ENCODE measurements around the gene ZSWIM4. TPM values are rescaled to one million over a fixed set of nuclear protein-coding genes. Genes with fewer than 3 reads are reported as not detected.

The ZSWIM4 gene
- total RNA-seq, 1 donor from 2014 or later, result 10.6 TPM

- intact Hi-C loops (cut with DNase I), result loop anchor here (5.0 kb wide), 1 partner anchor 33 kb away; no protein-coding TSS in a partner anchor
- Histone ChIP-seq H3K4me1 (peaks cover 23% of the 10 kb centered on the region), H3K36me3 (no peaks in the 10 kb centered on the region), H3K27me3 (no peaks in the 10 kb centered on the region), H3K4me3 (no peak overlapping the region), H3K27ac (no peak overlapping the region), H3K9me3 (no peaks in the 10 kb centered on the region)
- ATAC-seq, result no peak
- no peak for DNase-seq
- TF ChIP-seq CTCF (IDR thresholded peaks at IDR 0.05), result no peak
Measured at GRCh38 chr19:13799669-13800068, 4.4 kb downstream of the ZSWIM4 start.

- Histone ChIP-seq H3K4me3 (no peak overlapping the region), H3K36me3 (no peaks in the 10 kb centered on the region), H3K9me3 (no peaks in the 10 kb centered on the region), H3K27me3 (no peaks in the 10 kb centered on the region), H3K27ac (peak overlapping the region; percentile 36), H3K4me1 (peaks cover 3% of the 10 kb centered on the region)
- TF ChIP-seq CTCF (IDR thresholded peaks at IDR 0.05), result no peak
- DNase-seq (peak; percentile 79), ATAC-seq (peak; percentile 83)
- intact Hi-C loops (cut with DNase I), result no loop called here
Measured at GRCh38 chr19:13803038-13803437, 7.8 kb downstream of the ZSWIM4 start.

- ATAC-seq (peak; percentile 38), DNase-seq (no peak)
- Histone ChIP-seq H3K27ac (no peak overlapping the region), H3K4me3 (no peak overlapping the region), H3K9me3 (no peaks in the 10 kb centered on the region), H3K27me3 (no peaks in the 10 kb centered on the region), H3K4me1 (no peaks in the 10 kb centered on the region), H3K36me3 (peaks cover 14% of the 10 kb centered on the region)
- intact Hi-C loops (cut with DNase I), result no loop called here
- TF ChIP-seq CTCF (IDR thresholded peaks at IDR 0.05), result peak; percentile 36
Measured at GRCh38 chr19:13804830-13805683, 9.8 kb downstream of the ZSWIM4 start.

- H3K27ac ChIP-seq, result no peak overlapping the region
- ATAC-seq (no peak), DNase-seq (no peak)
- H3K36me3 ChIP-seq, result peaks cover 14% of the 10 kb centered on the region
- no peaks in the 10 kb centered on the region for H3K9me3 ChIP-seq
- no peaks in the 10 kb centered on the region for H3K4me1 ChIP-seq
- intact Hi-C loops (cut with DNase I), result no loop called here
- no peak for TF ChIP-seq CTCF (IDR thresholded peaks at IDR 0.05)
- H3K4me3 ChIP-seq, result no peak overlapping the region
- no peaks in the 10 kb centered on the region for H3K27me3 ChIP-seq
Measured at GRCh38 chr19:13806728-13807127, 11.5 kb downstream of the ZSWIM4 start.

- Histone ChIP-seq H3K27me3 (no peaks in the 10 kb centered on the region), H3K9me3 (no peaks in the 10 kb centered on the region), H3K27ac (no peak overlapping the region), H3K4me3 (no peak overlapping the region), H3K4me1 (no peaks in the 10 kb centered on the region), H3K36me3 (peaks cover 14% of the 10 kb centered on the region)
- no peak for TF ChIP-seq CTCF (IDR thresholded peaks at IDR 0.05)
- intact Hi-C loops (cut with DNase I), result no loop called here
- DNase-seq (no peak), ATAC-seq (no peak)
Measured at GRCh38 chr19:13807421-13808021, 12.3 kb downstream of the ZSWIM4 start.

Measured in upper lobe of right lung (tissue), 1 donor.